ENCODE results near the gene LIN7A.

DNA sequence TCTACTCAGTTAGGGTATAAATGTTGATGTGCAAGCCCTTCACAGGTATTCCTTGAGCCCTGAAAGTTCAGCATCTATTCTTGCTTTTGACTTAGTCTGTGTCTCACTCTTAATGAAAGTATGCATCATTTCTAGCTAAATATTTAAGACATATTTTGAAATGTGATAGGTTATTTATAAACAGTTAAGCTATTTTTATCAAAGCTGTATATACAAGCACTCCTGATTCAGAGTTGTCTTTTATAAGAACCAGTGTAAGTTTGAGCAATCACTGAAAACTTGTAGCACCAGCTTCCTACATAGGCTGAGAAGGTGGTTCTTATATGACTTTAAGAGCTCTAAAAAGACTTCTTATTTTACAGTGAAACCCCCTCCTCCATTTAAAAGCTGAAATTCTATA lies 122.4 kb downstream of the LIN7A start:
- no peak for TF ChIP-seq ZFX (IDR thresholded peaks at IDR 0.05; ENCODE audit: borderline replicate concordance)
- TF ChIP-seq CTCF (IDR thresholded peaks at IDR 0.05) = no peak
